GM19025 (cell line): ENCODE measurements around the gene VCL.
"Not testable (repeated sequence)": the region's sequence is repeated elsewhere in the genome, so short reads cannot be mapped to it uniquely, and the experiment has no call there.

Source experiments
- ATAC-seq: cut with Tn5 transposase; IDR thresholded peaks from one replicate; pipeline ENCODE4 v1.9.1; 2021; ENCODE audit warnings: mild to moderate bottlenecking, low read depth, moderate library complexity; ENCODE audit not compliant: unreplicated experiment

The VCL gene

DNA sequence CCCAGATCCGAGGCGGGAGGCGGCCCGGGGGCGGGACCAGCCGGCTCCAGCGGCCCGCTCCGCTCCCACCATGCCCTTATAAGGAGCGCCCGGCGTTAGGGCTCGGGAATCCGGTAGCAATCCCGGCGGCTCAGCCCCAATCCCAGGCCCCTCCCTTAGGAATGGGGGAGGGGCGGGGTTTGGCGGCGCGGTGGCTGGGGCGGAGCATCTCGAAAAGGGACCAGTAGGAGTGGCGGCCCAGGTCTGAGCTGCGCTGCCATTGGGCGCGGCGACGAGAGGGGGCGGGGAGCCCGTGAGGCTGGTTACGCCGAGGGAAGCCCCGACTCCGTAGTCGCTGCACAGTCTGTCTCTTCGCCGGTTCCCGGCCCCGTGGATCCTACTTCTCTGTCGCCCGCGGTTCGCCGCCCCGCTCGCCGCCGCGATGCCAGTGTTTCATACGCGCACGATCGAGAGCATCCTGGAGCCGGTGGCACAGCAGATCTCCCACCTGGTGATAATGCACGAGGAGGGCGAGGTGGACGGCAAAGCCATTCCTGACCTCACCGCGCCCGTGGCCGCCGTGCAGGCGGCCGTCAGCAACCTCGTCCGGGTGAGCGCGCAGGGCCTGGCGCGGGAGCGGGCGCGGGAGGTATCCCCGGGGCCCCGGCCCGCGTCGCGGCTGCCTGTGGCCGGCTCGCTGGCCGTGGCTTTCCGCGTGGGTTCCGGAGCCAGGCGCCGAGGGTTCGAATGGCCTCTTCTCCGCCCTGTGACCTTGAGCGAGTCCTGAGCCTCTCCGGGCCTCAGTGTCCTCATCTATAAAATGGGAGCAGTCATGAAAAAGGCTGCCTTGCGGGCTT is at the start of gene VCL:
Gene VCL, plus strand, starts transcription at position 330 of the 836 bp plus-strand sequence. Its CDS starts 92 bp downstream, at position 422.
- peak; percentile 96 for ATAC-seq

DNA sequence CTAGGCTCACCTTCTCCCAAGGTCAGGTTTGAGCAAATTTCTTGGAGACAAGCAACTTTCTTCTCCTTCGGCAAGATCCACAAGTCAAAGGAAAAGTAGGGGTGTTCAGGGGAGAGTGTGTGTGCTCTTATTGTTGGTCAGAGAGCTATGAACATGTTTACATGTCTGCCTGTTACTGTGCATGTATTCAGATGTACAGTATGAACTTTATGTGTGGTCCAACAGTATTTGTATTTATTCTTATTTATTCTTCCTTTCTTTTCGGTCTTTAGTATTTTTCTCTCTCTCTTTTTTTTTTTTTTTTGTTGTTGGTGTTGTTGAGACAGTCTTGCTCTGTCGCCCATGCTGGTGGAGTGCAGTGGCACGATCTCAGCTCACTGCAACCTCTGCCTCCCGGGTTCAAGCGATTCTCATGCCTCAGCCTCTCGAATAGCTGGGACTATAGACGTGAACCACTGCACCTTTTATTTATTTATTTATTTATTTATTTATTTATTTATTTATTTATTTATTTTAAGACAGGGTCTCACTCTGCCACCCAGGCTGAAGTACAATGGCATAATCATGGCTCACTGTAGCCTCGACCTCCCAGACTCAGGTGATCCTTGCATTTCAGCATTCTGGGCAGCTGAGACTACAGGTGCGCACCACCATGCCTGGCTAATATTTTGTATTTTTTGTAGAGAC is 48.8 kb upstream of the VCL start:
- ATAC-seq, result no peak

DNA sequence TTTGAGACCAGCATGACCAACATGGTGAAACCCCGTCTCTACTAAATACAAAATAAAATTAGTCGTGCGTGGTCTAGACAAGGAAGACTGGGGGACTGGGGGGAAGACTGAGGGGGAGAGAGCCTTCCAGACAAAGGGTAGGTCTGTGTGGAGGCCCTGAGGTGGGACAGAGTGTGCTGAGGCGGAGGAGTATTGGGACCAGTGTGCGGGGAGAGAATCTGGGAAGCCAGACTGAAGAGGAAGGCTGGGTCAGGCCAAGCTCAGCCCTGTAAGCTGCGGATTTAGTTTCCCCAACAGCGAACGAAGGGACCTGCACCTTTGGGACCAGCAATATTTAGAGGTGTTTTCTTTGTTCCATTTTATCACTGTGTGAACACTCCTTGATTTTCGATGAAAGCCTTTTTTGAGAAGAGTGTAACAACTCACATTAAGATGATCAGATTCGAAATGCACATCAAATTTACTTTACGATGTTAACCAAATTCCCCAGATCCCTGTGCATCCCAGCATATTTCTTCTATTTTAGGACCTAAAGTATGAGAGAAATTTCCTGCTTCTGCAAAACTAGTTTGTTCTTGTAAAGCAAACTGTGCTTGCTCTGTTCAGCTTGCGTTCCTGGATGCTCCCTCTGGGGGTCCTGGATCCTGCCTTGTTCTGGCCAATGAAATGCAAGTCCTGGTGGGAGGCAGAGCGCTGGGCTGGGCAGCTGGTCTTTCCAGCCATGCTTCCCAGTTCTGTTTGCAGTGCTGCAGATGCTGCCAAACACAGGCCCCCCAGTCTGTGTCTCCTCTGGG is 47.6 kb upstream of the VCL start:
- no peak for ATAC-seq

DNA sequence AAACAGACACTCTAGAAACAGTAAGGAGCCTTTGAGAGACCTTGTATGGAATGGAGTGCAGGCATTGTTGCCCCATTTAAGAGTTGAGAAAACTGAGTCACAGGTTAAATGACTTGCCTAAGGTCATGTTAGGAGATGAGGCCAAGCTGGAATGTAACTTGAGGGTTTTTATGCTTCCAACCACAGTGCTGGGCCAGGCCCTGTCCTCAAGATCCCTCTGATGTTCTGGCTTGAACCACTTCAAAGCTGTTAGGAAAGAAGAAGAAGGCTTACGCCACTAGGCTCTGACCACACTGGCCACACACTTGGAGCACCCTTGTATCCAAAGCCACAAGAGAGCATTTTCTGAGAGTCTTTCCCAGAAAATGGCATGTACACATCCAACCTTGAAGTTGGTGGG is 44.3 kb upstream of the VCL start:
- ATAC-seq, result no peak

DNA sequence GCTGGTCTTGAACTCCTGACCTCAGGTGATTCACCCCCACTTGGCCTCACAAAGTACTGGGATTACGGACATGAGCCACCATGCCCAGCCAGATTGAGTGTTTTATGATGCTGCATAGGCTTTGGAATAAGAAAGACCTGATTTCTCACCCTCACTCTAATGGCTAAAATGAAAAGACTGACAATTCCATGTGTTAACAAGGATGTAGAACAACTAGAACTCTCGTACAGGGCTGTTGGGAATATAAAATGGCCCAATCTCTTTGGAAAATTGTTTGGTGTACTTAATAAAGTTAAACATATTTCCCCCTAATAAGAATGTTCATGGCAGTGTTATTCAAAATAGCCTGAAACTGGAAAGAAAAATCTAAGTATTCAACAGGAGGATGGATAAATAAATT is 43.2 kb upstream of the VCL start:
- ATAC-seq, result no peak

DNA sequence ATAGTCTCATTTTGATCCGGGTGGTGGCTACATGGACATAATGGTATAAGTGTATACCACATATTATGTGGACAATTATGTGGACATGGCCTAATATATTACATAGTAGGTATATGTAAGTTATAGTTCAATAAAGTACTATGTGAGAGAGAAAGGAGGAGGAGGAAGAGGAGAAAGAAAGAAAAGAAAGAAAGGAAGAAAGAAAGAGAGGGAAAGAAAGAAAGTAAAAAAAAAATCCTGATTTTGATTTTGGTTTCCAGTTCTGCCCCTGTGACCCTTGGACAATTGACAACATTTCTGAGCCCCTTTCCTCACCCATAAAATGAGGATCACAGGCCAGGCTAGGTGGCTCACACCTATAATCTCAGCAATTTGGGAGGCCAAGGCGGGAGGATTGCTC is 42.2 kb upstream of the VCL start:
- ATAC-seq, result no peak

DNA sequence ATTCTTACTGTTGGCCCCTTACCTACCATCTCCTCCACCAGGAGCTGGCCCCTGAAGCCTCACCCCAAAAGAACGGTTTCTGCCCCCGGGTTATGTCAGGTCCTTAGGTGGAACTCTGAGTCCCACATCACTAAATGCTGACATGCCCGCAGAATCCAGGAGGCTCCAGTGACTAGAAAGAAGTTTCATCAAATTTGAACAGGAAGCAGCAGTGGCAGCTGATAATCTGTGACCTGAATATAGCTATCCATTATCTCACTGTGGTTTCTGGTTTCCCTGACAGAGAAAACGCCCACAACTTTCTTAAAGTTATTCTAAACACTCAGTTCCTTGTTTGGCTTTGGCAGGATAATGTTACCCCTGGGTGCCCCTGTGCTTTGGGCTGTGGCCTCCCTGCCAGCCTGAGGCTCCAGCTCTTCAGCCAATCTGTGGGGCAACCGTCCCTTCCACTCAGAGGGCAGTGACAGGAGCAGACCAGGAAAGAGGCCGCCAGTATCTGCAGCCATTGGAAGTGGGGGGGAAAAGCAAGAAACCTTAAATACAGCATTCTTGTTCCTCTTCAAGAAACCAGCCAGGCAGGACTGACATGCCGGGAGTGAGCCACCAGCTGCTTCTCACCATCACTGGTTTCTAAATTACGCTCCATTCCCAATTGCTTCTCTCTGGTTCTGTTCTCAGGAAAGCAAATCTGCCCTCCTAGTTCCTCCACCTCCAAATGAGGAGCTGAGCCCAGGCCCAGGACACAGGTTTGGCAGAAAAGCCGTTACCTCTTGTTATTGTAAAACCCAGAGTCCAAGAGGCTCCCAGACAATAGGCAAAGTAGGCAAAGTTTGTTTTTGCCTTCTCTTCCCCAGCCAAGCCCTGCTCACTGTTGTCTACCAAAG is 41.2 kb upstream of the VCL start:
- peak; percentile 36 for ATAC-seq

DNA sequence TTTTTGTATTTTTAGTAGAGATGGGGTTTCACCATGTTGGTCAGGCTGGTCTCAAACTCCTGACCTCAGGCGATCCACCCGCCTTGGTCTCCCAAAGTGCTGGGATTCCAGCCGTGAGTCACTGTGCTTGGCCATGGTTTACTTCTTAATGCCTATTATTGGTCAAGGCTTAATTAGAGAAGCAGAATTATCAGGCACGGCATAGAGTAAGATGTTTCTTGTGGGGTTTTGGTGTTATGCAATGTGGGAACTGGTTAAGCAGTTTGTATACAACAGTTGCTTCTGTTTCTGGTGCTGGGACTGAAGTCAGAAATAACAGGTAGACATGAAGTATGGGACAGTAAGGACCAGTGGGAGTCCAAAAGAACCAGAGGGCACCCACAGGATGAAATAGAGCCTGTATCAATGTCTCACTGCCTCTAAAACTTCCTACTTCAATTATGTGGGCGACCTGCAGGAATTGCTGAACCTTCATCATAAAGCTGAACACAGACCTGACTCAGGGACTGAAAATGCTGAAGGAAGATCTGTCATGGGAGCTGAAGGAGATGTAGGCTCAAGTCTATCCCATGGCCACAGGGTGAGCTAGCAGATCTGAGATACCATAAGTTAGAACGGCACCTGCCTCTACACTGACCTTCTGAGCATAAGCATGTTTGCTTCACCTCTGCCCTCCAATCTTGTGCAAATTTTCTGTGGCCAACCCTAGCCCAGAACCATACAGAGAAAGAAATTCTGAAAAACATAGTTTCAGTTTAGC is 38.3 kb upstream of the VCL start:
- no peak for ATAC-seq

DNA sequence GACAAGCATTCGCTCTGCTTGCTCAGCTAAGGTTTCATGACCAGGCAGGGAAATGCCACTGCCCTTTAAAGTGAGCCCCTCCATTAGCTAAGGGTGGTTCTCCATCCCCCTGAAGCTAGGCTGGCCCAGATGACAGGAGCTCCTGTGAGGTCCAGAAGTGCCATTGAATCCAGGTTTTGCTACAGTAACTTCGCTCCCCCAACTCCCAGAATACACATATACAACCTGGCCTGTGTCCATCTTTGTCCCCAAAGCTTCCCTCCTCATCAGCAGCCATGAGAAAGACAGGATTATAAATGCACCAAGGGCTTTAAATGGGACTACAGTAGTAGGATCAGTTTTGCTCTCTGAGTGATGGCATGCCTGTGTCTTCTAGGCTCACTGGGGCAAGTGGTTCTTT is 35.5 kb upstream of the VCL start:
- ATAC-seq, result no peak

DNA sequence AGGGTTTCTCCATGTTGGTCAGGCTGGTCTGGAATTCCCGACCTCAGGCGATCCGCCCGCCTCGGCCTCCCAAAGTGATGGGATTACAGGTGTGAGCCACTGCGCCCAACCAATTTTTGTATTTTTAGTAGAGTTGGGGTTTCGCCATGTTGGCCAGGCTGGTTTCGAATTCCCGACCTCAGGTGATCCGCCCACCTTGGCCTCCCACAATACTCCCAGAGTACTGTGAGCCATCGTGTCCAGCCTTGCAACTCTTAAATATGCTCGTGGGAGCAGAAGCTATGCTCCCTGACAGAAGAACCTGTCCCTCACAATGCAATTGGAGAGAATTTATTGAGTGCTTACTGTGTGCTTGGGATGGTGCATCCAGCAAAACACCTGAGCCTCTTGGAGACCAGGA is 34.4 kb upstream of the VCL start:
- ATAC-seq, result not testable (repeated sequence)

DNA sequence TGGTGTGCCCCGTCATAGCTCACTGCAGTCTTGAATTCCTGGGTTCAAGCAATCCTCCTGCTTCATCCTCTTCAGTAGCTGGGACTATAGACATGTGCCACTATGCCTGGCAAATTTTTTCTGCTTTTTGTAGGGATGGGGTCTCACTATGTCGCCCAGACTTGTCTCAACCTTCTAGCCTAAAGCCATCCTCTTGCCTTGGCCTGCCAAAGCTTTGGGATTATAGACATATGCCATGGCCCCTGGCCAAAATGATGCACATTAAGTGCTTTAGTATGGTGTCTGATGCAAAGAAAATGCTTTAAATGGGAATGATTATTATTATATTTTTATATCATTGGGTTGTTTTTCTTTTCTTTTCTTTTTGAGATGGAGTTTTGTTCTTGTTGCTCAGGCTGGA is 33.2 kb upstream of the VCL start:
- no peak for ATAC-seq

DNA sequence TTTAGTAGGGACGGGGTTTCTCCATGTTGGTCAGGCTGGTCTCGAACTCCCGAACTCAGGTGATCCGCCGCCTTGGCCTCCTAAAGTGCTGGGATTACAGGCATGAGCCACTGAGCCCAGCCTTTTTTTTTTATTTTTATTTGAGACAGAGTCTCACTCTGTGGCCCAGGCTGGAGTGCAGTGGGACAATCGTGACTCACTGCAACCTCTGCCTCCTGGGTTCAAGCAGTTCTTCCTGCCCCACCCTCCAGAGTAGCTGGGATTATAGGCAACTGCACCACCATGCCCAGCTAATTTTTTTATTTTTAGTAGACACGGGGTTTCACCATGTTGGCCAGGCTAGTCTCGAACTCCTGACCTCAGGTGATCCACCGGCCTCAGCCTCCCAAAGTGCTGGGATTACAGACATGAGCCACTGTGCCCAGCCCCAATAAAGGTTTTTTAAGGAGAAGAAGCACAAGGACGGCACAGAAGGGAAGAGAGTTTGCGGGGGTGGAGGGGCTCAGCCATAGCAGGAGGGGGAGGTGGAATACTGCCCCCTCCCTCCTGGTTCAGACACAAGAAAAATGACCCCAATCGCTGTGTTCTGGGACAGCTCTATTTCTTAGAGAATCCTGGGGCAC is 32.5 kb upstream of the VCL start:
- not testable (repeated sequence) for ATAC-seq

DNA sequence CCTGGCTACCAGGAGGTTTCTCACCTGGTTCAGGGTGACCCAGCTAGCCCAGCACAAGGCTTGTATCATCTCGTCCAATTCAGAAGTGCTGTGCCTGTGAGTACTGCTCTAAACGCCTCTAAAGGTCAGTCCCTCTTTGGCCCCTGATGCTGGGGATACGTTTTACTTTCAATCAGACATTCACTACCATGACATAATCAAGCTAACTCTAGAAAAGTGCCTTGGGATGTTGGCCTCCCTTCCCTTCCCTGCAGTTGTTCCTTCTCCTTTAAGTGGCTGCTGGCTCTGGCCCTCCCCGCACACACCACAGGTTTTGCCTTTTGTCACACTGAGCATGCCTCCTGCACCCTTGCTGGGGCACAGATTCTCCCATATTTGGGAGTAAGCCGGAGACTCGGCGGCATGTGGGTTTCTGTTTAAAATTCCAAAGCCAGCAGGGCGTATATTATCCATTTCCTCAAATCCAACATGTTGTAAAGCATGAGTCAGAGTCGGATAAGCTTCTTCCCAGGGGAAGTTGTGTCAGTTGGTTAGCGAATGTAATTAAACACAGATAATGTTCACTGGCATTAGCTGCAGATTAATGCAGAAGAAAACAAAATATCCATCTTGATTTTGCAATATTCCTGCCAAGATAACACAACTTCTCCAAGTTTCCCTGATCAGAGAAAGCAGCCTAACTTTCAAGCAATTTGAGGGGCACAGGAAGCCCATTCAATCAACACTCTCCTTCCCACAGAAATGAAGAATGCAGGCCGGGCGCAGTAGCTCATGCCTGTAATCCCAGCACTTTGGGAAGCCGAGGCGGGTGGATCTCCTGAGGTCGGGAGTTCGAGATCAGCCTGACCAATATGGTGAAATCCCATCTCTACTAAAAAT is 31.8 kb upstream of the VCL start:
- no peak for ATAC-seq

DNA sequence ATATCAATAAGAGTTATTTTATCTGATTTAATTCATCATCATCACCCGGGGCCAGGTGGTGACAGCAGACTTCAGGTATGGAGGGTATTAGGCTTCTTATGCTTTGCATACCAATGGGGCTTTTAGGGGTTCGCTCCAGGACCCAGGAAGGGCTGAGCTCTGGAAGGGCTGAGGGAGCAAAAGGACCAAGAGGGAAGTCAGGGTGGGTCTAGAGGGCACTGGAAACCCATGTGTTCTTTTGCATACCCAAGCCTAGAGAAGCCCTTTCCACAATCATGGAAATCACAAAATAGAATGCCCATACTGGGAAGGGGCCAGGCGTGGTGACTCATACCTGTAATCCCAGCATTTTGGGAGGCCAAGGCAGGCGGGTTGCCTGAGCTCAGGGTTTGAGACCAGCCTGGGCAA is 30.9 kb upstream of the VCL start:
- ATAC-seq, result no peak

DNA sequence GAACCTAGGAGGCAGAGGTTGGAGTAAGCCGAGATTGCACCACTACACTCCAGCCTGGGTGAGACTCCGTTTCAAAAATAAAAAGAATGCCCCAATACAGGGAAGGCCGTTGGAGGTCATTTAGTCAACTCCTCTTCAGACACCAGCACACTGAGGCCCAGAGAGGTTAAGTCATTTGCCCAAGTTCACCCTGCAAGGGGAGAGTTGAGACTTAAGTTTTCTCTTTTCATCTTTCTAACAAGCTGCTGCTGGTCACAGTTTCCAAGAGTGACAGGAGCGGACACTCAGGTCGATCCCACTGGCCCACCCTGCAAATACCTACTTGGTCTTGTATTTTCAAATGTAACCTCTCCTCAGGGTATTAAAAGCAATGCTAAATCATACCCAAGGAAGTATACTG is 30.4 kb upstream of the VCL start:
- no peak for ATAC-seq

DNA sequence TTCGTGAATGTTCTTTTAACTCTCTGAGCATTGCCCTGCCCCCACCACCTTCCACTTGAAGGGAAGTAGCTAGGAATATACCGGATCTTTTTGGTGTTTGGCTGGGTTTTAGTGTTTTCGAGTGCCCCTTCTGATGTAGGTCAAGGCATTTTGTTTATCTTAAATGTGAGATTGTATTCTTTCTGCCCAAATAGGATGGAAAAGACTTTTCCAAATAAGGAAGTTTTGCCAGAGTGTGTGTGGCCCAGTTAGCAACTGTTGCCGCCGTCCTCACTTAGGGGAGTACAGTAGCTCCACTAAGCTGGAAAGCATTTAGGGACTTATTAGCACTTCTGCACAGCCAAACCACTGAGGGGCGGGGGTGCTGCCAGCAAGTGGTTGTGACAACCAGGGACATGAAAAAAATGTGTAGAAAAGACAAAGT is 29.8 kb upstream of the VCL start:
- ATAC-seq, result no peak

DNA sequence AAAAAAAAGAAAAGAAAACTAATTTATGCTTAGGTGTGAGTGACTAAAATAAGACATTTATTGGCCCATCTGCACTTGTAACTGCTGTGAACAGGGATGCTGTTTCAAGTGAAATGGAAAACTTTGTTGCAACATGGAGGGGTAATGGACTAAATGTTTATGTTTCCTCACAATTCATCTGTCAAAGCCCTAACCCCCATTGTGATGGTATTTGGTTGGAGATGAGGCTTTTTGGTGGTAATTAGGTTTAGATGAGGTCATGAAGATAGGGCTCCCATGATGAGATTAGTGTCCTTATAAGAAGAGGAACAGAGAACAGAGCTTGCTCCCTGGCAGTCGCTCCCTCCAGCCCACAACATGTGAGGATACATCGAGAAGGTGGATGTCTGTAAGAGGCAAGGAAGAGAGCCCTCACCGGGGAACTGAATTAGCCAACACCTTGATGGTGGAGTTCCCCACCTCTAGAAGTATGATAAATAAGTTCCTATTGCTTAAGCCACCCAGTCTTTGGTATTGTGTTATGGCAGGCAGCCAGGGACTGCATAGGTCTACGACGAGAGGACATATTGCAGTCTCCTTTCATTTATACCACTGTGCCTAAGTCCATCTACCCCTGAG is 28.6 kb upstream of the VCL start:
- ATAC-seq, result no peak

DNA sequence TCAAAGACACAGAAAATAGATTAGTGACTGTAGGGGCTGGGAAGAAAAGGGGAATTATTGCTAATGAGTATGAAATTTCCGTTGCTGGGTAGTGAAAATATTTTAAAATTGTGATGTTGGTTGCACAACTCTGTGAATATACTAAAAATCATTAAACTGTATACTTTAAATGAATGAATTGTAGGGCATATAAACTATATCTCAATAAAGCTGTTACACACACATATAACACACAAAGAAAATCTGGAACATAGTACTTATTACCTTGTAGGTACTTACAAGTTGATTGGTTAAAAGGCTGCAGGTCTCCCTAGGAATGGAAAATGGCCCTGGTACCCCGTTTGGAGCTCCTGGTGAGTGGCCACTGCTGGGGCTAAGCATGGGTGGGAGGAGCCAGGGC is 27.1 kb upstream of the VCL start:
- ATAC-seq, result no peak
